ENCODE measurements around the gene GBF1. TPM values are rescaled to one million over a fixed set of nuclear protein-coding genes. Genes with fewer than 3 reads are reported as not detected.
A peak's percentile ranks its signal among the peaks of the same experiment; 100 is the strongest.

GBF1 gene
- total and polyA plus RNA-seq, 11 donors = 15.5 to 70.0 (median 48.2) TPM

DNA sequence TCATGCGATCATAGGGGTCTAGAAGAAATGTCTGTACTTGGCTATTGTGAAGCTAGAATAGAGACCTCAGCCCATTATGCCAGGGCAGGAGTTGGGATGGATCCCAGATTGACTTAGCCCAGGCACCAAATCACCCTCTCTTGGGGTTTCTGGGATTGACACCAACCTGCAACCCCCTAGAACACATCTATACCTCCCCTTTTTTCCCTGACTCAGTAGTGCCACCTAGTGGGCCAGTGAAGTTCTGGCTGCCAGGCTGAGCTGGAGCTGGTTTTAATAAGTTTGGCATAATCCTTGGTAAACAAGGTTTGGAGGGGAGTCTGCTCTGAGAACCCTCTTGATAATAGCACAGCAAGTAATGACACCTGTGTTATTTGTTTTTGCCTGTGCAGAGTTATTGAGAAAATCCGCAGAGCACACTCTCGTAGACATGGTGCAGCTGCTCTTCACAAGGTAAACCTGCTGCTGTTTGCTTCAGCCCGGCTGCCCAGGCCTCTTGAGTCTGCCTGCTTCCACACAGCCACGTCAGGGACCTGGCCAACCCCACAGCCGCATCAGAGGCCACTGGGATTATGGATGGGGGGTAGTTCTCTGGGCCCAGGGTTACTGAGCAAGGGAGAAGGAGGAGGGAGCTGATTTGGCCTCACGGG lies 106.9 kb downstream of the GBF1 start:
- DNase-seq = peak in 4 of 5 donors; percentile 35 to 50 (median 46)
- 79 to 97% (median 80%) methylated on average over 3 to 7 of the region's 7 CpGs for WGBS, 4 donors
- H3K9me3 ChIP-seq = no peaks in the 10 kb centered on the region
- no peaks in the 10 kb centered on the region for H3K27me3 ChIP-seq
- intact Hi-C loops (cut with DNase I) = loop anchor here (1.0 to 5.0 kb wide), 6 partner anchors 121 to 185 kb away; no protein-coding TSS in a partner anchor
- ATAC-seq = peak in 3 of 4 donors; percentile 54 to 72 (median 68)
- TF ChIP-seq, protein P1, sequence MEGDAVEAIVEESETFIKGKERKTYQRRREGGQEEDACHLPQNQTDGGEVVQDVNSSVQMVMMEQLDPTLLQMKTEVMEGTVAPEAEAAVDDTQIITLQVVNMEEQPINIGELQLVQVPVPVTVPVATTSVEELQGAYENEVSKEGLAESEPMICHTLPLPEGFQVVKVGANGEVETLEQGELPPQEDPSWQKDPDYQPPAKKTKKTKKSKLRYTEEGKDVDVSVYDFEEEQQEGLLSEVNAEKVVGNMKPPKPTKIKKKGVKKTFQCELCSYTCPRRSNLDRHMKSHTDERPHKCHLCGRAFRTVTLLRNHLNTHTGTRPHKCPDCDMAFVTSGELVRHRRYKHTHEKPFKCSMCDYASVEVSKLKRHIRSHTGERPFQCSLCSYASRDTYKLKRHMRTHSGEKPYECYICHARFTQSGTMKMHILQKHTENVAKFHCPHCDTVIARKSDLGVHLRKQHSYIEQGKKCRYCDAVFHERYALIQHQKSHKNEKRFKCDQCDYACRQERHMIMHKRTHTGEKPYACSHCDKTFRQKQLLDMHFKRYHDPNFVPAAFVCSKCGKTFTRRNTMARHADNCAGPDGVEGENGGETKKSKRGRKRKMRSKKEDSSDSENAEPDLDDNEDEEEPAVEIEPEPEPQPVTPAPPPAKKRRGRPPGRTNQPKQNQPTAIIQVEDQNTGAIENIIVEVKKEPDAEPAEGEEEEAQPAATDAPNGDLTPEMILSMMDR (IDR thresholded peaks at IDR 0.05) = peak; percentile 80 to 95 (median 90)
- no peak for TF ChIP-seq POLR2A (IDR thresholded peaks at IDR 0.05)
- H3K36me3 ChIP-seq = peaks cover 0 to 94% (median 60%) of the 10 kb centered on the region in 9 donors
- no peak overlapping the region for H3K4me3 ChIP-seq
- peaks cover 0 to 7% (median 0%) of the 10 kb centered on the region in 12 donors for H3K4me1 ChIP-seq
- no peak overlapping the region for H3K27ac ChIP-seq

DNA sequence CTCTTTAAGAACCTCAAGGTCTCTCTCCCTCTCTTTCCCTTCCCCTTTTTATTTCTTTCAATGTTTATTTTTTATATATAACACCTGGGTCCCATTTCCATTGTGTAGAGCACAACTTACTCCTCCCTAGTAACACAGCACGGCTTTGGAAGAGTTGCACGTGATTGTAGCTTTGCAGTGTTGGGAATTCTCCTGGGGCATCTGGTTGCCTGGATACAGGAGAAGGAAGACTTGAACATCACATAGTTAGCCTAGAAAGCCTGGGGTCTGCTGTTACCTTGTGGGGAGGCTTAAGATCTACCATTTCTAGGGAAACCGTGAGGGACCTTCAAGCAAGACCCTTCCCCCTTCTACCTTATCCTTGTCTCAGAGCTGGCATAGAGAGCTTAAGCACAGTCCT lies 109.1 kb downstream of the GBF1 start:
- intact Hi-C loops (cut with DNase I) = loop anchor here in 6 of 10 donors (5.0 kb wide), 2 partner anchors 182 to 187 kb away; no protein-coding TSS in a partner anchor

DNA sequence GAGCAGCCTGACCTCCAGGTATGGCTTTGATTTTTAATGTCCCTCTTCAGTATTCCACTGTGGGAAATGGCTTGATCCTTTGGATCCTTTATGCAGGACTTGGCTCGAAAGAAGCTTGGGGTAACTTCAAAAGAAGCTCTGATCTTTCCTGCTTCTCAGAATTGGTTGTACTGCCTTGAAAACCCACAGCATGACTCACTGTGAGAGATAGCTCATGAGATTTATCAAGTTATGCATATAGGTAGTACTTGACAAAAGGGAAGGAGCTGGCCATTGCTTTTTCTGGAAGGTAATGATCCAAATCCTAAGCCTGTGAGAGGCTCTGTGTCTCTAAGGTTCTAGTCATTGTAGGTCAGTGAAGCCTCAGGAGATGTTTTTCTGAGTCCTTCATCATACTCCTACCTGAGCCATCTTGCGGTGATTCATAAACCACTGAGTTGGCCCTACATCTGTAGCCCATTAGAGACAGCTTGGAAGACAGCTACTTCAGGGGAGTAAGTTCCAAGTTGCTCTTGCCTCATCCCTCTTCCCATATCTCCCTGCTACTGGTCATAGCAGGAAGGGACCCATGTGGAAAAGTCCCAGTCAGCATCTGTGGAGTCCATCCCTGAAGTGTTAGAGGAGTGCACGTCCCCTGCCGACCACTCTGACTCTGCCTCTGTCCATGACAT lies 113.5 kb downstream of the GBF1 start:
- Histone ChIP-seq H3K9me3 (no peaks in the 10 kb centered on the region), H3K4me1 (no peaks in the 10 kb centered on the region), H3K27me3 (no peaks in the 10 kb centered on the region), H3K4me3 (no peak overlapping the region), H3K36me3 (peaks cover 3 to 99% (median 96%) of the 10 kb centered on the region in 9 donors), H3K27ac (no peak overlapping the region)
- WGBS, 4 donors = 86 to 96% (median 89%) methylated on average over 4 of the region's 4 CpGs
- TF ChIP-seq POLR2A (IDR thresholded peaks at IDR 0.05) = no peak
- TF ChIP-seq, protein P1 (IDR thresholded peaks at IDR 0.05) = no peak
- intact Hi-C loops (cut with DNase I) = no loop called here
- ATAC-seq = no peak
- no peak for DNase-seq

More for the DNA sequence above, 109.1 kb downstream of the GBF1 start:
- Histone ChIP-seq H3K9me3 (no peaks in the 10 kb centered on the region), H3K36me3 (peaks cover 3 to 95% (median 83%) of the 10 kb centered on the region in 9 donors), H3K4me1 (no peaks in the 10 kb centered on the region), H3K27me3 (no peaks in the 10 kb centered on the region), H3K4me3 (no peak overlapping the region), H3K27ac (no peak overlapping the region)
- DNase-seq (no peak), ATAC-seq (no peak)
- 68 to 85% (median 78%) methylated on average over 3 of the region's 3 CpGs for WGBS, 4 donors
- TF ChIP-seq POLR2A (IDR thresholded peaks at IDR 0.05) = no peak
- TF ChIP-seq, protein P1 (IDR thresholded peaks at IDR 0.05) = no peak

DNA sequence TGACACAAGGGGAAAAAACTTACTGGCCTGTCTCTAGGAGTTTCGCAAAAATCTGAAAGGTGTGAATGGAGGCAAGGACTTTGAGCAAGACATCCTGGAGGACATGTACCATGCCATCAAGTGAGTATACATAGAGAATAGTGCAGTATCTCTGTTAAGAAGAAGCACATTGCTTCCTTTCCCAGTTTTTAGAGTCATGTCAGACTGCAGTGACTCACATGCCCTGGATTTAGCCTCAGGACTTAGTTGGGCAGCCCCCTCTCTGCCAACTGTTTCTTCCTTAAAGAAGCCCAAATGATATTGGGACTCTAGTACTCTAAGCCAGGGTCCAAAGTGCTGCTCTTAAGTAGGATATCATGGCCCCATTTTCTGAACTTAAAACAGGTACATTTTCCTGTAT lies 122.1 kb downstream of the GBF1 start:
- TF ChIP-seq, protein P1 (IDR thresholded peaks at IDR 0.05) = no peak
- no peak for TF ChIP-seq POLR2A (IDR thresholded peaks at IDR 0.05)
- WGBS, 4 donors = 96 to 100% (median 100%) methylated on average over 1 of the region's 1 CpG
- intact Hi-C loops (cut with DNase I) = no loop called here
- Histone ChIP-seq H3K4me1 (no peaks in the 10 kb centered on the region), H3K4me3 (no peak overlapping the region), H3K27ac (no peak overlapping the region), H3K9me3 (peaks cover 0 to 10% (median 0%) of the 10 kb centered on the region in 12 donors), H3K27me3 (no peaks in the 10 kb centered on the region), H3K36me3 (peaks cover 7 to 100% (median 99%) of the 10 kb centered on the region in 9 donors)
- DNase-seq = no peak
- ATAC-seq = no peak
